B cell (primary cell): ENCODE data around the gene PRKRIP1. TPM values are rescaled to one million over a fixed set of nuclear protein-coding genes. Genes with fewer than 3 reads are reported as not detected.

Source experiments
- ATAC-seq: fragments of 200-7000 bp; cut with Tn5 transposase; one replicate; pipeline ENCODE4 v1.10.0; 2021; ENCODE audit warnings: low read depth, mild to moderate bottlenecking, moderate number of reproducible peaks, moderate library complexity
- CTCF ChIA-PET: fragments of 350-600 bp; sonication (Branson Sonifier 250); formaldehyde crosslinking; loops from one replicate; lab custom pipeline; 2021; ENCODE audit warnings: antibody characterized with exemption, inconsistent platforms; lab: Charles Lee
- POLR2A ChIA-PET: fragments of 350-600 bp; sonication (Branson Sonifier 250); formaldehyde crosslinking; loops from one replicate; lab custom pipeline; 2021; ENCODE audit warnings: antibody characterized with exemption; lab: Charles Lee
- DNase-seq: peaks from one replicate; pipeline ENCODE4 v3.0.0; 2013
- H2AFZ ChIP-seq: 2 replicates; pipeline ENCODE4 v1.6.1; 2012; ENCODE audit warnings: mild to moderate bottlenecking, low read depth, low read length; ENCODE audit not compliant: insufficient read depth, poor library complexity, severe bottlenecking
- H3K27ac ChIP-seq, 2 donors: 1 replicate in 1 of 2; 2 replicates in 1 of 2; pipeline ENCODE4 v1.5.1; 2012 to 2013; ENCODE audit warnings: low read length in 2 of 2, mild to moderate bottlenecking in 2 of 2, moderate library complexity in 1 of 2
- H3K27me3 ChIP-seq, 4 experiments: fragments of 200-600 bp in 1 of 4; sonication (generic) in 1 of 4; replicated peaks in 1 of 4; 1 replicate in 2 of 4; 2 replicates in 2 of 4; pipeline versions ENCODE4 v1.6.1 to v1.7.0; 2013 to 2016; ENCODE audit warnings: low read length in 3 of 4, mild to moderate bottlenecking in 2 of 4, mixed read lengths in 1 of 4, moderate library complexity in 1 of 4; ENCODE audit not compliant: insufficient read depth in 4 of 4, control insufficient read depth in 3 of 4; ENCODE audit errors: control extremely low read depth in 1 of 4
- H3K36me3 ChIP-seq, 2 experiments: replicated peaks in 1 of 2; 1 replicate in 1 of 2; 2 replicates in 1 of 2; pipeline versions ENCODE4 v1.6.1 to v1.7.1; 2013; ENCODE audit warnings: low read length in 1 of 2; ENCODE audit not compliant: insufficient read depth in 2 of 2, control insufficient read depth in 1 of 2; ENCODE audit errors: control extremely low read depth in 1 of 2, extremely low read depth in 1 of 2
- H3K4me1 ChIP-seq, 2 donors: fragments of 200-600 bp in 1 of 2; sonication (generic) in 1 of 2; 1 replicate in 1 of 2; 2 replicates in 1 of 2; pipeline versions ENCODE4 v1.5.1 to v1.6.1; 2013 to 2017; ENCODE audit warnings: low read length in 2 of 2; ENCODE audit not compliant: control insufficient read depth in 2 of 2, insufficient read depth in 2 of 2
- H3K4me2 ChIP-seq: replicated peaks from 2 replicates; pipeline ENCODE3; 2012; ENCODE audit warnings: mild to moderate bottlenecking, low read depth, low read length; ENCODE audit not compliant: poor library complexity, severe bottlenecking
- H3K4me3 ChIP-seq, 5 experiments: fragments of 200-600 bp in 1 of 5; sonication (generic) in 1 of 5; 1 replicate in 3 of 5; 2 replicates in 2 of 5; pipeline versions ENCODE4 v1.5.1 to v1.7.0; 2011 to 2016; ENCODE audit warnings: low read length in 4 of 5, mild to moderate bottlenecking in 4 of 5, low read depth in 2 of 5, control low read depth in 1 of 5, moderate library complexity in 1 of 5; ENCODE audit not compliant: insufficient read depth in 1 of 5; ENCODE audit errors: control extremely low read depth in 1 of 5, extremely low read depth in 1 of 5
- H3K79me2 ChIP-seq: fragments of 200-600 bp; sonication (generic); one replicate; pipeline ENCODE4 v1.6.0; 2016; ENCODE audit warnings: low read length; ENCODE audit not compliant: control insufficient read depth, insufficient read depth
- H3K9ac ChIP-seq: fragments of 200-600 bp; sonication (generic); 2 replicates; pipeline ENCODE4 v1.6.1; 2017; ENCODE audit warnings: mild to moderate bottlenecking, low read length, moderate library complexity
- H3K9me3 ChIP-seq, 3 donors: one replicate each; pipeline versions ENCODE4 v1.6.1 to v1.7.1; 2013; ENCODE audit warnings: low read length in 2 of 3; ENCODE audit not compliant: control insufficient read depth in 2 of 3, insufficient read depth in 1 of 3; ENCODE audit errors: control extremely low read depth in 1 of 3
- H4K20me1 ChIP-seq: 2 replicates; pipeline ENCODE4 v1.6.0; 2012; ENCODE audit warnings: mild to moderate bottlenecking, low read length; ENCODE audit not compliant: insufficient read depth, control insufficient read depth, poor library complexity, severe bottlenecking
- H3K27ac Mint-ChIP-seq: one replicate; pipeline ENCODE4 v1.8.0; 2021; ENCODE audit warnings: mixed read lengths
- H3K27me3 Mint-ChIP-seq: one replicate; pipeline ENCODE4 v1.8.0; 2021; ENCODE audit warnings: mixed read lengths
- H3K4me1 Mint-ChIP-seq: one replicate; pipeline ENCODE4 v1.8.0; 2021; ENCODE audit warnings: mixed read lengths
- H3K4me3 Mint-ChIP-seq: one replicate; pipeline ENCODE4 v1.8.0; 2021; ENCODE audit warnings: mixed read lengths
- H3K9me3 Mint-ChIP-seq: one replicate; pipeline ENCODE4 v1.8.0; 2022; ENCODE audit warnings: mixed read lengths; ENCODE audit not compliant: insufficient read depth
- CTCF ChIP-seq: fragments of 200-600 bp; IDR thresholded peaks from one replicate; pipeline ENCODE4 v1.8.0; 2022; ENCODE audit warnings: antibody characterized with exemption, mild to moderate bottlenecking
- EZH2 ChIP-seq: IDR thresholded peaks from 2 replicates; pipeline ENCODE4 v1.6.1; 2012; ENCODE audit warnings: borderline replicate concordance, low read depth, mild to moderate bottlenecking, moderate library complexity, low read length; ENCODE audit not compliant: insufficient read depth, poor library complexity, severe bottlenecking
- WGBS: methylation state at CpG from one replicate; pipeline ENCODE4 v1.1.5; 2013; ENCODE audit warnings: missing lambda C conversion rate; ENCODE audit not compliant: insufficient coverage; 5-methylcytosine and 5-hydroxymethylcytosine counted together
- intact Hi-C: fragments of 100-400 bp; cut with micrococcal nuclease; formaldehyde crosslinking; loops from one replicate; pipeline ENCODE4 v1.10.0; 2022
- polyA plus RNA-seq: library from polyadenylated mRNA; depleted of rRNA; stranded (reverse); fragments of >200 nt; gene quantifications from 2 replicates; pipeline ENCODE4 v1.2.3, GENCODE V29; 2012
- total RNA-seq, 2 donors: library from RNA; stranded (reverse); fragments of 120-200 nt in 1 of 2; gene quantifications; 1 replicate in 1 of 2; 2 replicates in 1 of 2; pipeline versions ENCODE4 v1.2.3 to v1.2.4, GENCODE V29; 2013 to 2022

Gene PRKRIP1
- total and polyA plus RNA-seq, 2 donors (not counting 1 experiment from before 2014, with no cell fraction given) = 57.1 to 59.1 TPM

DNA sequence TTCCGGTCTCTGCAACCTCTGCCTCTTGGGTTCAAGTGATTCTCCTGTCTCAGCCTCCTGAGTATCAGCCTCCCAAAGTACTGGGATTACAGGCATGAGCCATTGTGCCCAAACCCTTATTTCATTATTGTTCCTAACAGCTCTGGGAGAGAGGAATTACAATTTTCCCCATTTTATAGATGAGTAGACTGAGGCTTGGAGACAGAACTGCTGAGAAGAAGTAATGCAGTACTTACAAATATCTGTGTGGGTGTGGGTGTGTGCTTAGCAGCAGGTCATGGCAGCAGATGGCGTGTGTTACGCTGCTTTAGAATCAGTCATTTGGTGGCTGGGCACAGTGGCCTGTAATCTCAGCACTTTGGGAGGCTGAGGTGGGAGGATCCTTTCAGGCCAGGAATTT, 7.4 kb downstream of the PRKRIP1 start:
- DNase-seq = no peak
- no peak overlapping the region for H3K4me3 ChIP-seq
- CTCF ChIA-PET = interaction anchor here (2.0 to 23.0 kb wide), 4 partner anchors 9 to 61 kb away, joined by 7 to 1182 read pairs (median 26); partner anchors contain the start of genes ALKBH4, LRWD1 and ORAI2
- H2AFZ ChIP-seq = no peak overlapping the region
- no peak overlapping the region for H3K4me2 ChIP-seq
- H3K4me3 Mint-ChIP-seq = no peak overlapping the region
- H3K27me3 ChIP-seq = no peaks in the 10 kb centered on the region
- peaks cover 13 to 21% of the 10 kb centered on the region in 2 donors for H3K4me1 ChIP-seq
- no peak overlapping the region for H3K27ac Mint-ChIP-seq
- POLR2A ChIA-PET = interaction anchor here (0.6 to 1.8 kb wide), 5 partner anchors 9 to 62 kb away, joined by 3 to 6 read pairs (median 6); no protein-coding TSS in a partner anchor
- H3K9me3 ChIP-seq = no peaks in the 10 kb centered on the region
- H3K79me2 ChIP-seq = peaks cover 33% of the 10 kb centered on the region
- peaks cover 12% of the 10 kb centered on the region for H4K20me1 ChIP-seq
- no peak for TF ChIP-seq EZH2
- TF ChIP-seq CTCF = no peak
- H3K9me3 Mint-ChIP-seq = no peaks in the 10 kb centered on the region
- WGBS = 100% methylated on average over 1 of the region's 3 CpGs
- H3K27me3 Mint-ChIP-seq = no peaks in the 10 kb centered on the region
- H3K27ac ChIP-seq = no peak overlapping the region
- H3K9ac ChIP-seq = no peak overlapping the region
- intact Hi-C loops = no loop called here
- H3K4me1 Mint-ChIP-seq = peaks cover 32% of the 10 kb centered on the region
- H3K36me3 ChIP-seq = peaks cover 8 to 83% of the 10 kb centered on the region in 2 experiments
- no peak for ATAC-seq
